NOMO-1 treated with dmso at 0.1 percent for 144 hours (cell line): ENCODE data around the gene EYS.

Experiments used
- DNase-seq: peaks from one replicate; lab custom pipeline; 2025; ENCODE audit not compliant: unreplicated experiment; lab: John Stamatoyannopoulos, UW

EYS gene

GRCh38 chr6:64672131-64672530 lies 1034.9 kb downstream of the EYS start:
- DNase-seq = peak; percentile 86

- no peak for DNase-seq
Measured at GRCh38 chr6:64665137-64665536, 1041.9 kb downstream of the EYS start.

GRCh38 chr6:64664480-64664879 lies 1042.5 kb downstream of the EYS start:
- DNase-seq = no peak

GRCh38 chr6:64644024-64644423 lies 1063.0 kb downstream of the EYS start:
- DNase-seq = no peak

GRCh38 chr6:64630901-64631300 lies 1076.1 kb downstream of the EYS start:
- no peak for DNase-seq

- DNase-seq = no peak
Measured at GRCh38 chr6:64622944-64623343, 1084.1 kb downstream of the EYS start.

- DNase-seq = no peak
Measured at GRCh38 chr6:64602993-64603392, 1104.0 kb downstream of the EYS start.

- DNase-seq = no peak
Measured at GRCh38 chr6:64591676-64592036, 1115.4 kb downstream of the EYS start.

GRCh38 chr6:64590965-64591675 lies 1115.9 kb downstream of the EYS start:
- no peak for DNase-seq

GRCh38 chr6:64589961-64590360 lies 1117.1 kb downstream of the EYS start:
- DNase-seq = no peak

- DNase-seq = no peak
Measured at GRCh38 chr6:64580346-64580745, 1126.7 kb downstream of the EYS start.

- DNase-seq = no peak
Measured at GRCh38 chr6:64553249-64553786, 1153.7 kb downstream of the EYS start.

GRCh38 chr6:64547594-64548268 lies 1159.3 kb downstream of the EYS start:
- no peak for DNase-seq

GRCh38 chr6:64539917-64540316 lies 1167.1 kb downstream of the EYS start:
- DNase-seq = no peak

GRCh38 chr6:64538722-64539121 lies 1168.3 kb downstream of the EYS start:
- no peak for DNase-seq

- no peak for DNase-seq
Measured at GRCh38 chr6:64527899-64528298, 1179.1 kb downstream of the EYS start.

GRCh38 chr6:64522859-64523258 lies 1184.2 kb downstream of the EYS start:
- no peak for DNase-seq

- DNase-seq = no peak
Measured at GRCh38 chr6:64520050-64520449, 1187.0 kb downstream of the EYS start.

GRCh38 chr6:64516393-64516792 lies 1190.6 kb downstream of the EYS start:
- no peak for DNase-seq

- DNase-seq = no peak
Measured at GRCh38 chr6:64507661-64508060, 1199.4 kb downstream of the EYS start.

GRCh38 chr6:64505312-64505711 lies 1201.7 kb downstream of the EYS start:
- DNase-seq = no peak

GRCh38 chr6:64504503-64504902 lies 1202.5 kb downstream of the EYS start:
- no peak for DNase-seq

GRCh38 chr6:64502801-64503200 lies 1204.2 kb downstream of the EYS start:
- DNase-seq = no peak
